Superior temporal gyrus (tissue), 1 donor: Measurements from ENCODE around the gene TEX264.

Experiments used
- DNase-seq: peaks from one replicate; pipeline ENCODE4 v3.0.0-alpha.2; 2016; ENCODE audit errors: extremely low spot score

TEX264 gene

DNA sequence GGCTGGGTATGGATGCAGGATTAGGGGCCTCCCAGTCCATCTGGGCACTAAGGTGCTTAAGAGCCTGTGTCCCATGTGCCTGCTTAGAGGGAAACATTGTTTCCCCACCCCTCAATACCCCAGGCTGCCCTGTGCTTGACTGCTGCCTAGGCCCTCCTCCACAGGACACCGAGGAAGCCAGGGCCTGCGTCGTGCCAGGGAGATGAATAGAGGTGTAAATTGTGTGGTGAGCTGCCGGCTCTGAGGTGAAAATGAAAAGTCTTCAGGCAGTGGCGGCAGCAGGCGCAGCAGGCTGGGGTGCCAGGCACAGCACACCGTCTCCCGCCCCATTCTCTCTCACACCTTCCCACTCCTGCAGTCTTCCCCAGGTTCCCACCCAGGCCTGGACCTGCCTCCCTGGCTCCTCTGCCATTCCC, 21.9 kb downstream of the TEX264 start:
- DNase-seq: no peak

DNA sequence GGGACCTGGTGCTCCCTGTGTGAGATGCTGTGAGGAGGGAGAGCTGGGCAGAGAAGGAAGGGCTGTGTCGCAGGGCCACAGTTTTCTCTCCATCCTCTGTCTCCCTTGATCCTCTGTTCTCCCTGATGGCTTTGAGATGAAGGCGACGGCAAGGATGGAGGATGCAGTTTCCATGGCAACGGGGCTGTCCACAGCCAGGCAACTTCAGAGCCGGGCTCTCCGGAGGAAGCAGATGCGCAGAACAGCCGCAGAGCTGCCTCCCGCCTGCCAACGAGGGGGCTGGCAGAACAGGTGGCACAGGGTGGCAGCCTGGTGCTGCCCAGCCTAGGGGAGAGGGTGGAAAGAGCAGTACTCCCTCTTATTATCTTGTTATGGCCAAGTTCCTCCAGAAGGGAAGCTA, 25.9 kb downstream of the TEX264 start:
- DNase-seq: peak; percentile 69

DNA sequence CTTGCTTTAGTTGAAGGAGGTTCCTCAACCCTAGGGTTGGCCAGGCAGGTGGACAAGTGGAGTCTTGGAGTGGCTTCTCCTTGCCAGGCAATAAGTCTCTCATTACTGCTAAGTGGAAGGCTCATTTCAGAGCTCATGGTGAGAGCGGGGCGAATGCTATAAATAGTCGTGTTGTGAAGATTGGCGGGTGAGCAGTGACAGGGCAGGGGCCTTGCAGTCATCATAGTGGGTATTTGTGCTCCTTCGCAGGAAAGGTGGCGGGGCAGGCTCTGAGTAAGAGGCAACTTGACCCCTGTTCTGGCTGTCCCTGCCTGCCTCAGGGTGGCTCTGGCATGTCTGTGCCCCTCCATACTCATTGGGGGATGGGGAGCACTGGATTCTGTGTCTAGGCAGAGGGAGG, 27.2 kb downstream of the TEX264 start:
- no peak for DNase-seq

DNA sequence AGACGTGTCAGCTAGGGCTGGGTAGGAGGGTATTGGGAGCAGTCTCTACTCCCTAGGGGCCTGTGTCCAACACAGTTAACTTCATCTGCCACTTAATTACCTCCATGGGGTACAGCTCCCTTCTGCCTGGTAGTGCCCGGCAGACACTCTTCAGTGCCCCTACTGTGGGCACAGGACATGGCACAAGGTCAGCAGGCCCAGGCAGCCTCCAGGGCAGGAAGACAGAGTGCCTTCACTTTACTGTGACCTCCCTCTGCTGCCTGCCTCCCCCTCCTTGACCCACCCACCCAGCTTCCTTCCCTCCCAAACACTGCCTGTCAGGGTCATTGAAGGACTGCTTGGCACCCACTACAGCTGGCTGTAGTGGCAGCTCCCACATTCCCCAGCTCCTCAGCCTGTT, 29.4 kb downstream of the TEX264 start:
- DNase-seq: no peak

DNA sequence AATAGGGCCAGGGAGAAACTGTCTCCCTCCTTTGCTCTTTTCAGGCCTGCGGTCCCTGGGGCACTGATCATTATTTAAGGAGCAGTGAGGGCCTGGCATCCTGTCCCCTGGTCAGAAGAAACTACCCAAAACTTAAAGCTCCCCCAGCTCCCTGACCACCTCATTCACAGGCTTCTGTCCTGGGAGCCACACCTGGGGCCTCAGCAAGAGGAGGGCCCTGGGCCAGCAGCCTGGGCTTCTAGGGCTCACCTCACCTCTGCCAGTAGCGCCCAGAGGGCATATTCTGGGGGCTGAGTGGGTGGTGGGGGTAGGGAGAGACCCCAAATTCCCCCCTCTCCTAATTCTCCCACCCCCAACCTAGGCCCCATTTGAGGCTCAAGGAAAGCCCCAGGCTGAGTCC, 31.1 kb downstream of the TEX264 start:
- DNase-seq: no peak

DNA sequence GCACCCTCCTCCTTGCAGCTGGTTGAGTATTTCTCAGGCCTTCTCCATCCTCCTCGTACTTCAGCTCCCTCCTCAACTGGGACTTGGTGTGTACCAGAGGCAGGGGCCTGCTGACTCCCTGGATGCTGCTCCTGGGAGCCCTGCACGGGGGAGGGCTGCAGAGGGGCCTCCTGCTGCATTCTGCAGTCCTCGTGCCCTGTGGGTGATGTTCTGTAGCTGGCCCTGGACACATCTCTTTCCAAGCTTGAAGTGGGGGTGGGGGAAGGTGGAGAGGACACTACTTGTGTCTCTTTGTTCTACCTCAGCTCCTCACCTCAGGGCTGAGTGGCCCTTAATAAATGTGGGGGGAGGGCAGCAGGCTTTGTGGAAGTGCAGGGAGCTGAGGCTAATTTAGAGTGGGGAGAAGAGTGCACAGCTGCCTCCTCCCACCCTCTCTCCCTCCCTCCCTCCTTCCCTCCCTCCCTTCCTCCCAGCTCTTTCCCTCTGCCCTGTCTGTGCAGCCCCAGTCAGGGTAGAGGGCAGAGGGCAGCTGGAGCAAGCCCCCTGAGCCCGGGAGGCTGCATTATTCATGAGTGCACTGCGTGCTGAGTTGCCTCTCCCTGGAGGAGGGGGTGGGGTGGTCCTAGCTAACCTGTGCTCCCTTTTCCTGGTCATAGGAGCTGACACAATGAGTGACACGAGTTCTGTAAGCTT, 32.2 kb downstream of the TEX264 start:
- DNase-seq: no peak

DNA sequence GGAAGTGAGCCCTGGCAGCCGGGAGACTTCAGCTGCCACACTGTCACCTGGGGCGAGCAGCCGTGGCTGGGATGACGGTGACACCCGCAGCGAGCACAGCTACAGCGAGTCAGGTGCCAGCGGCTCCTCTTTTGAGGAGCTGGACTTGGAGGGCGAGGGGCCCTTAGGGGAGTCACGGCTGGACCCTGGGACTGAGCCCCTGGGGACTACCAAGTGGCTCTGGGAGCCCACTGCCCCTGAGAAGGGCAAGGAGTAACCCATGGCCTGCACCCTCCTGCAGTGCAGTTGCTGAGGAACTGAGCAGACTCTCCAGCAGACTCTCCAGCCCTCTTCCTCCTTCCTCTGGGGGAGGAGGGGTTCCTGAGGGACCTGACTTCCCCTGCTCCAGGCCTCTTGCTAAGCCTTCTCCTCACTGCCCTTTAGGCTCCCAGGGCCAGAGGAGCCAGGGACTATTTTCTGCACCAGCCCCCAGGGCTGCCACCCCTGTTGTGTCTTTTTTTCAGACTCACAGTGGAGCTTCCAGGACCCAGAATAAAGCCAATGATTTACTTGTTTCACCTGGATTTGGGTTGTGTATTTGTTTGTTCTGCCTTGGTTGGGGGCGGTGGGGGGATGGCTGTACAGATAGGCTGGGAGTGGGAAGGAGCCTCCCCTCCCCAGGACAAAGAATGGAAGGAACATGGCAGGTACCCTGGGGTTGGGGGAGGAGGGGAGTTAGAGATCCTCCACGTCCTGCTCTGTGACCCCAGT, 32.9 kb downstream of the TEX264 start:
- DNase-seq: no peak

DNA sequence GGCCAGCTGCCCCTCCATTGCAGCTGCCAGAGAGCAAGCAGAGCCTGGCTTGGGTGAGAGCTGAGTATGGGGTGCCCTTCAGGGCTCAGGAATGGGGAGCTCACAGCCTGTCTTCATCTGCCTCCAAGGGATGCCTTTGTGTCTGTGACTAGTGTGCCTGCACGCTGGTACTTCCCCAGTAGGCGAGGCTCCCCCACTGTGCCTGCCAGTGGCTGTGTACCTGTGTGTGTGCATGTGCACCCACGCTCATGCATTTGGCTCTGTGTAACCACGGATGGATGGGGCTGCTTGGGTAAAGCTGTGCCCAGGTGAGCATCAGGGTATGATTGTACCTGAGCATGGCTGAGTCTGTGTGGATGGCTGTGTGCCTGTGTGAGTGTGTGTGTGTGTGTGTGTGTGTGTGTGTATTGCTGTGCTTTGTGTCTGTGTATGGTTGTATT, 33.5 kb downstream of the TEX264 start:
- no peak for DNase-seq

DNA sequence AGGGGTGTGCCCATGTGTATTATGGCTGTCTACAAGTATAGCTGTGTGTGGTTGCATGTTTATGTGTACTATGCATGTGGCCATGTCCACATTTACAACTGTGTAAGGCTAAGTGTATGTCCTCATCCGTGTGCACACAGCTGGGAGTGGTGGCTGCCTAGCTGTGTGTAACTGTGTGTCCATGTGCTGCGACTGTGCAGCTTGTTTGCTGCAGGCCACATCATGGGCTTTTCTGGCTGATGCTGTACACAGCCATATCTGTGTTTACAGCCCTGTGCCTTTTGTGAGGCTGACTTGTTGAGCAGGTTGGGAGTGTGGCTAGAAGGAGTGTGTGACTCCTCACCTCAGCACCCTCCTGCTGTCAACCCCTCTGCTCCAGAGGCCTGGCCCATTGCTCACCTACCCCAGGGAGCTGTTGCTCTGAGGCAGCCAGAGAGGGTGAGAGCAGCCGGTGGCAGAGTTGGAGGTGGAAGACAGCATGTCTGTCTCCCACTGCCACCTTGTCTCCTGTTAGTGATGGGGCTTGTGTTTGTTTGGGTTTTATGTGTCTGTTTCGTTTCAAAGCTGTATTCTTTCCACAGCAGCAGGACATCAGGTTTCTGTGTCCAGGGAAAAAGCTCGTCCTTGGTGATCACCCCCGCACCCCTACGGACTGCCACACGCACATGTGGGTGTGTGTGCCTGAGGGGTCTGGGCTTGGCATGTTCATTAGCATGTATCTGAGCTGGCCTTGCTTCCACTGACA, 34.4 kb downstream of the TEX264 start:
- DNase-seq: no peak

DNA sequence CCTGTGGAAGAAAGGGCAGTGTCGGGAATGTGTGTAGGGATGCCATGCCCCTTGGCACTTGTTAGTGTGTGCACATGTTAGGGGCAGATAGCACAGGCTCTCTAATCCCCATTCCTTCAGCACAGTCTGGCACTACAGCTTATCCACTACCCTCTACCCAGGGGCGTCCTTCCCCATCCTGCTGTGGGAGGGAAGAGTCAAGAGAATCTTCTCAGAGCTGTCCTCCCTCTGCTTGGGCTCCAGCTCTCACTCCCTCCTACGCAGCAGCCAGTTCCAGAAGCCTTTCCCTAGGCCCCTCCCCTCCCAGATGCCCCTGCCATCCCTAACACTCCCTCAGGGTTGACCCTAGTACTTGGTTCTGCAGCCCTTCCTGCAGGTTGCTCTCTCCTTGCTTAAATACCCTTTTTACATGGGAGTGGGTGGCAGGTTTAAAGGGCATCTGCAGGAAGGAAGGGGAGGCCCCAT, 35.0 kb downstream of the TEX264 start:
- DNase-seq: no peak

DNA sequence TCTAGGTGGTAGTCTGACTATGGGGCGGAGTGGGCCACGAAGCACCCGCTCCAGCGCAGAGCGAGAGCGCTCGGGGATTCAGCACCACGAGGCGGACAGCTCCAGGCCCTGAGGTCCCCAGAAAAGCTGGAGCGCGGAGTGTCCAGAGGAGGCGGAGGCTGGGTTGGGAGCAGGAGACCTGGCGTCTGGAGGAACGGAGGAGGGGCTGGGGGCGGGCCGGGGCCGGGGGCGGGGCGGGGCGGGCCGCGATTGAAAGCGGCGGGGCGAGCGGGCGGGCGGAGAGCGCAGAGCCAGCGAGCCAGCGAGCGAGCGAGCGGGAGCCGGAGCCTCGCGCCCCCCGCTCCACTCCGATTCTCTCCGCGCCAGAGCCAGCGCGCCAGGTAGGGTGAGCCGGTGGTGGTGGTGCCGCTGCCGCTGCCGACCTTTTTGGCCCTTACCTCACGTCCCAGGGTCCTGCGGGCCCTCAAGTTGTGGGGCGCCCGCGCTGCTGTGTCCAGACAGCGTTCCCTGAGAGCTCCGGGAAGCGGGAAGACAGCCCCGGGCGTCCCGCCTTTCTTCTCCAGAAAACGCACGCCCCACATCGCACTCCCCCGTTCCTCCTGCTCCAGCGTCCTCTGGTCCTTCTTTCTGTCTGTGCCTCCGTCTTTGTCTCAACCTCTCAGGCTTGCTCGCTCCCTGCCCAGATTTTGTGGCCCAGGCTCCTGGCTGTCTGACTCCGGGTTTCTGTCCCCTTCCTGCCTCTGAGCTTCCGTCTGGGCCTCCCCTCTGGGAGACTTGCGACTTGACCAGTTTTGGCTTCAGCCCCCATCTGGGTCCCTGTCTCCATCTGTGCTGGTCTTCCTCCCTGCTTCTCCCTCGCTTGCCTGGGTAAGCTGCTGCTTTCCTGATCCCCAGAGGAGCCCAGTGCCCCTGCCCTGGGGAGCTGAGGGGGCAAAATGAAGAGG, 36.0 kb downstream of the TEX264 start, which contains the start of gene GRM2:
Gene GRM2, plus strand, starts transcription at position 281 of the 944 bp plus-strand sequence. CDS start 1,916 bp downstream, outside the sequence.
- no peak for DNase-seq

DNA sequence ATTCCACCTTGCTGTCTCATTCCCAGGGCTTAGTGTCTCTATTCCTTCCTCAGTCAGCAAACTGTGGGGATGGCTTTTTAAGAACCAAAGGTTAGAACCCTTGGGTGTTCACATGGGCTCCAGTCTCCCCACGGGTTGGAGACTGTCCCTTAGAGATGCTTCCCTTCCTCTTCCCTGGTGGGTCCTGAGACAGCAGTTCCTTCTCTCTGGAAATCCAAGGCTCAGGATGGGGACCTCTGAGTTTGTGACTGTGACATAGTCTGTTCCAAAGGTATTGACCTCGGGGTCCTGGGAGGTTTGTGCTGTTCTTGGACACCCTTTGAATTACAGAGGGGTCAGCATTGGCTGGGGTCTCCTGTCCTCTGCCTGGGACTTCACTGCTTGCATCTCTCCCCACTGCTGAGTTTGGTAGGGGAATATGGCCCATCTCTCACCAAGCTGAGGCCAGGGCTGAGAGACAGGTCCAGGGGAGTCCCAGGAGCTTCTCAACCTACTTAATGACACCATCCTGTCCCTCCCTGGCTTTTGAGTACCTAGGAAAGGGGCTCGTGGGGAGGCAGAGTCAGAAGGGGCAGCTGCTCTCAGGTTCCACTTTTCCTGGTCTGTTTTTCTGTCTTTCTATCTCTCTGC, 37.3 kb downstream of the TEX264 start:
- DNase-seq: no peak

DNA sequence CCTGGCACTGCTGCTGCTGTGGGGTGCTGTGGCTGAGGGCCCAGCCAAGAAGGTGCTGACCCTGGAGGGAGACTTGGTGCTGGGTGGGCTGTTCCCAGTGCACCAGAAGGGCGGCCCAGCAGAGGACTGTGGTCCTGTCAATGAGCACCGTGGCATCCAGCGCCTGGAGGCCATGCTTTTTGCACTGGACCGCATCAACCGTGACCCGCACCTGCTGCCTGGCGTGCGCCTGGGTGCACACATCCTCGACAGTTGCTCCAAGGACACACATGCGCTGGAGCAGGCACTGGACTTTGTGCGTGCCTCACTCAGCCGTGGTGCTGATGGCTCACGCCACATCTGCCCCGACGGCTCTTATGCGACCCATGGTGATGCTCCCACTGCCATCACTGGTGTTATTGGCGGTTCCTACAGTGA, 38.0 kb downstream of the TEX264 start:
- no peak for DNase-seq

DNA sequence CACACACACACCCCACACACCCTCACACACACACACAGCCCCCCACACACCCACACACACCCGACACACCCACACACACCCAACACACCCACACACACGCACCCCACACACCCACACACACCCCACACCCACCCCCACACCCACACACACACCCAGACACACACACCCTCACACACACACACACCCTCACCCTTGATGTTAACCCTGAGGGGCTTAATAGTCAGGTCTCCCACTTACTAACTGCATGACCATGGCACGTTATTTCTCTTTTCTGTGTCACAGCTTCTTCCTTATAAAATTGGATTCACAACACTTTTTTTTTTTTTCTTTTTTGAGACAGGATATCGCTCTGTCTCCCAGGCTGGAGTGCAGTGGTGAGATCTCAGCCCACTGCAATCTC, 38.6 kb downstream of the TEX264 start:
- DNase-seq: no peak

DNA sequence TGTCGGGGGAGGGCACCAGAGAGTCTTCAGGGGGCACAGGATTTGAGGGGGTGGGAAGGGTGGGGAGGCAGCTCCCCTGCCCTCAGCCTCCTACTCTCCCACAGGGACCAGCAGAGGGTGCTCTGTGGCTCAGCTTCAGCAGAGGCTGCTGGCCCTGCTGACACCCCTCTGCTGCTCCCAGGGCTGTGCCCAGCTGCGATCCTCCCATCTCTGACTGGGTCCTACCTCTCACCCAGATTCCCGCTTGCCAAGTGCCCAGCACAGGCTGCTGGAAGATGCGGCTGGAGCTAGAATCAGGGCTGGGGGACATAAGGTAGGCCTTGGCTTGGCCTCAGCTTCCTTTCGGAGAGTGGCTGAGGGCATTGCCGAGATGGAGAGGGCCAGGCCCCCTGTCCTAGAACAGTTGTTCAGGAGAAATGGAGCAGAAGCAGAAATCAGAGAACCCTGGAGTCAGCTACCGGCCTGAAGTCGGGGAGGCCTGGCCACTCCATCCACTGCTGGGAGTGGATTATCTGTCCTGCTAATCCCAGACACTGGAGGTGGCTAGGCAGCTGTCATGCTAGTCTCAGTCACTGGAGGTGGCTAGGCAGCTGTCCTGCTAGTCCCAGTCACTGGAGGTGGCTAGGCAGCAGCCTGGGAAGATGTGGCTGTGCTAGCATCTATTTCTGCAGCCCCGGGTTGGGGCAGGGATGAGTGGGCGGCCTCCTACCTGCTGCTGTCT, 39.7 kb downstream of the TEX264 start:
- DNase-seq: no peak

DNA sequence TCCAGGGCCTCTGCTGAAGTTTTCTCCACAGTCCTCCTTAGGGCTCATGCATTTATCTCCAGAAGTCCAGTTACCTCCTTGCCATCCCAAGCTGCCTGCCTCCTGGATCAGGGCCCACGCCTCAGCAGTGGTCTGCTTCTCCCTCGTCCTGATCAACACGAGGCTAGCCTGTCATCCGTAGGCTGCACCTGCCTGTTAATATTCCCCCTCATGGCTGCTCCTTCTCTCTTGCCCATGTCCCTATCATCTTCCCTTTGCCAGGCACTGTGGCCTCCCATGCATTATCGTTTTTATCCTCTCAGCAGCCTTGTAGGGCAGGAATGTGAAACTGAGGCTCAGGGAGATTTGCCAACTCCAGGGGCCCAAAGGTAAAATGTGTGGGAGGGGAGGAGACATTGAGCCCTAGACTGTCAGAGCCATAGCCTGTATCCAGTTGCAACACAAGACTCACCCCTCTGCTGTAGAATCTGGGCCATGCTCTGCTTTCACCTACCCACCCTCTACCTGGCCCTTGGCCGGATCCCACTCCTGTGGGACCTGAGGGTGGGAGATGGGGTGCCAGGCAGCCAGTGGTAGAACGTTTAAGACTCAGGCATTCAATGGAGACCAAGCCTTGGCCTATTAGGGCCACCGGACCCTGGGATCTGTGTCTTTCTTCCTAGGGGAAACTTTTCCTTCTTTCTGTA, 40.4 kb downstream of the TEX264 start:
- no peak for DNase-seq

DNA sequence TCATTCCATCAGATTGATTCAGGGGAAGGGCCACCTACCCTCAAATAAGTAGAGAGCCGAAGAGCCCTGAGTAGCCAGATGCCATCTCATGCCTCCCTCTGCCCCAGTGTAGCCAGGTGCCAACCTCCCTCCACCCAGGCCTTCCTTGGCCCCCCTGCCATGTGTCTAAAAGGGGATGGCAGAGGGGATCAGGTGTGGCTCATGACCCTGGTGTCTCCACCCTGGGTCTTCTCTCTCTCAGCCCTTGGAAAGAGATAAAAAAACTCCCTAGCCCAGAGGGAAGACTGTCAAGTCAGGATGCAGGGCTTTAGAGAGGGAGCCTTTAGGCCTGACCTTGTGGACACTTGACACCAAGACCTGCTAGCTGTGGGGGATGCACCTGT, 41.0 kb downstream of the TEX264 start:
- DNase-seq: no peak

DNA sequence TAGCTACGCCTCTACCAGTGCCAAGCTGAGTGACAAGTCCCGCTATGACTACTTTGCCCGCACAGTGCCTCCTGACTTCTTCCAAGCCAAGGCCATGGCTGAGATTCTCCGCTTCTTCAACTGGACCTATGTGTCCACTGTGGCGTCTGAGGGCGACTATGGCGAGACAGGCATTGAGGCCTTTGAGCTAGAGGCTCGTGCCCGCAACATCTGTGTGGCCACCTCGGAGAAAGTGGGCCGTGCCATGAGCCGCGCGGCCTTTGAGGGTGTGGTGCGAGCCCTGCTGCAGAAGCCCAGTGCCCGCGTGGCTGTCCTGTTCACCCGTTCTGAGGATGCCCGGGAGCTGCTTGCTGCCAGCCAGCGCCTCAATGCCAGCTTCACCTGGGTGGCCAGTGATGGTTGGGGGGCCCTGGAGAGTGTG, 41.5 kb downstream of the TEX264 start:
- DNase-seq: no peak

DNA sequence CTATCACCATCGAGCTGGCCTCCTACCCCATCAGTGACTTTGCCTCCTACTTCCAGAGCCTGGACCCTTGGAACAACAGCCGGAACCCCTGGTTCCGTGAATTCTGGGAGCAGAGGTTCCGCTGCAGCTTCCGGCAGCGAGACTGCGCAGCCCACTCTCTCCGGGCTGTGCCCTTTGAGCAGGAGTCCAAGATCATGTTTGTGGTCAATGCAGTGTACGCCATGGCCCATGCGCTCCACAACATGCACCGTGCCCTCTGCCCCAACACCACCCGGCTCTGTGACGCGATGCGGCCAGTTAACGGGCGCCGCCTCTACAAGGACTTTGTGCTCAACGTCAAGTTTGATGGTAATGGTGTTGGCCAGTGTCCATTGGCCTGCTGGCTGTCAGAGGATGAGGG, 41.9 kb downstream of the TEX264 start:
- DNase-seq: no peak
